Stimulated activated CD4-positive, alpha-beta T cell treated with anti-CD3 and anti-CD28 coated beads, Interleukin-15, amount 100 ng/mL, for 1 hour (primary cell): ENCODE data around the gene MAU2.

Source experiments
- DNase-seq, 2 donors: peaks; one replicate each; pipeline ENCODE4 v3.0.0-alpha.2; 2020; ENCODE audit warnings: low read depth in 1 of 2, low spot score in 1 of 2

The MAU2 gene

DNA sequence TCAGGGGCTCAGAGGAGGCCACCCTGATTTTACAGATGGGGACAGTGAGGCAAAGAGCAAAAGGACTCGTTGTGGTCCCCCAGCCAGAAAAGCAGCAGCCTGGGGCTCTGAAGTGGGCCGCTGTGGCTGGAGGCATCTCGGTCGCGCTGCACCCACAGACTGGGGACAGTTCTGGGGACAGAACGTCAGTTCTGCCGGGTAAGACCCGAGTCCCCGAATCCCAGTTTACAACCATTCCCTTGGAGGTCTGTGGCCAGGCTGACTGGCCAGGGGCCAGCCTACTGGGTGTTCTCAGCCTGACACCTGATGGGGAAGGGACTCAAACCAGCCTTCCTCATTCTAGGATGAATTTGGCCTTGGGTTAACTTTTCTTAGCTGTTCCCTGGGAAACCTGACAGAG is 14.4 kb upstream of the MAU2 start:
- DNase-seq: no peak

DNA sequence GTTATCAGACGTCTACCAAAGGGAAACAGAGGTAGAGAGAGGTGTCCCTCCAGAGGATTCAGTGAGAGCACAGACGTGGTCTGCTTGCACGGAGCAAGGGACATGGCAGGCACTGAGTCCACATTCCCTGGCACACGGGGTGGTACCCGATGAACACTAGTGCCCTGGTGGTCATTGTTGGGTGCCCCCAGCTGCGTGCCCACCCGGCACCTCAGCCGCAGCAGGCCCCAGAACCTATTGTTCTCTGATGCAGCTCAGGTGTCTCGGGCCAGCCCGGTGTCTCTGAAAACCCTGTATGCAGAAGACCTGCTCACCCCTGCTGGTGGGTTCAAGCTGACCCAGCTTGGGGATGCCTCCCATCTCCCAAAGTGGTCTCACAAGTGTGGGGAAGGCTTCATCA is 12.3 kb upstream of the MAU2 start:
- no peak for DNase-seq

DNA sequence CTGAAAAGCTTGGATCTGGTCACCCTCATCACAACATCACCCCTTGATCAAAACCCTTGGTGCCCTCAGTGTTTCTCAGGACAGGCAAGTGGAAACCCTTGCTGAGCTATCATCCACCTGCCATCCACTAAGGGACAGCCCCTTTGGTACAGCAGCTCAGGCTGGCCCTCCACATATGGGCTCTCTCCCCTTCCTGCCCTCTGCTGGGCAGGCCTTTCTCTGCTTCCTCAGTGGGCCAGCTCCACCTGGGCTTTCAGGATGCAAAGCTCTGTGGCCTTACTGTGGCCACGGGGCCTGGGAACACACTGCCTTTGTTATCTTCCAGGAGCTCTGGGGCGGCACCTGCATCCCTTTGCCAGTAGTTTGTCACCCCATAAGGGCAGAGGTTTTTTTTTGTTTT is 5.2 kb upstream of the MAU2 start:
- DNase-seq: no peak

DNA sequence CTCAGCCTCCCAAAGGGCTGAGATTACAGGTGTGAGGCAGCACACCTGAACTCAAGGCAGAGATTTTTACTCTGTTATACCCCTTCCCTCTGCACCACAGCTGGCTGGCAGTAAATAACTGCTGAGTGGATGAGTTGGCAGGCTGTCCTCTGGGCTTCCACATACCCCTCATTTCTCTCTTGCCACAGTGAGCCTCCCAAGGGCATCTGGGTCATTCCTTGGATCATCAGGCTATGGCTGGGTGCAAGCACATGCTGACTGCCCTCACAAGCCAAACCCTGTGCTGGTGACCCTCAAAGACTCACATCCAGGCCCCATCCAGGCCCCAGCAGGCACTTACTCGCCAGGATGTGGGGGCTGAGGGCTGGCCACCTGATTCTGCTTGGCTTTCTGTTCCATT is 4.5 kb upstream of the MAU2 start:
- no peak for DNase-seq

DNA sequence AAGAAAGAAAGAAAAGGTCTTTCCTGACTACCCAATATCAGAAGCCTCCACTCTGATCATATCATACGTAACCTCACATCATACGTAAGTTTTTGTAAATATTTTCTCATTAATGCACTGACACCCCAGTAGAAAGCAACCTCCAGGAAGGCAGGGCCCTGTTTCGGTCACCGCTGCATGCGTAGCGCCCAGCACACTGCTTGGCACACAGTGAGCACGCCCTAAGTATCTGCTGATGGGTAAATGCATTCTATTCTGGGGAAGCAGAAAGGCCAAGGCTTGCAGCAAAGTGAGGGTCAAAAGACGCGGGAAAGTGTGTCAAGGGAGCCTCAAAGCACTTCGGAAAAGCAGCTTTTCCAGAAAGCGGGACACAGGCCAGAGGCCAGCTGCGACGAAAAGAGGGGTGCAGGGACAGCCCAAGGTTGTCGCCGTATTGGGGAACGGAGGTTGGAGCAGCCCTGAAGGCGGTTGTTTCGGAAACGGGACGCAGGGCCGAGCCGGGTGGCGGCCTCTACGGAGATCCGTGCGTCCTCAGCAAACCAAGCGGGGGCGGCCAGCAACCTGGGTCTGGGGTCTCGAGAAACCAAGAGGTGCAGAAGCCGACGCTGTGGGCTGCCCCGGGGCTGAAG is 783 bp upstream of the MAU2 start:
- no peak for DNase-seq

DNA sequence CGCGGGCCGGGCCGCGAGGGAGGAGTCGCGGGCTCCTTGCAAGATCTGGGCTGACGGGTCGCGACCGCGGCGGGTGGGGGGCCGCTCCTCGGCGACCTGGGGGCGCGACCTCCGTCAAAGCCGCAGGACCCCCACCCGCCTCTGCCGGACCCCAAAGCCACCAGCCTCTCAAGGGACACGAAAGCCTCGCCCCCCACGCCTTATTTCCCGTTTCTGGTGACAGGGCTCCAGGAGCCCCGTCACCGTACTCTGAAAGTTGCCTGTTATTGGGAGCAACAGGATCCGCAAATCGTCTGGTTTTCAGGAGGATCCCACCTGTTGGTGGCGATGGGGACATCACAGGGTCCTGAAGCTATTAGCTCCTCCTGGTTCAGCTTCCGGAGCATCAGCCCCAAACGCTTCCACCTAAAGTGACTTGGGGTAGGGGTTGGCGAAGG is 530 bp downstream of the MAU2 start:
- no peak for DNase-seq

DNA sequence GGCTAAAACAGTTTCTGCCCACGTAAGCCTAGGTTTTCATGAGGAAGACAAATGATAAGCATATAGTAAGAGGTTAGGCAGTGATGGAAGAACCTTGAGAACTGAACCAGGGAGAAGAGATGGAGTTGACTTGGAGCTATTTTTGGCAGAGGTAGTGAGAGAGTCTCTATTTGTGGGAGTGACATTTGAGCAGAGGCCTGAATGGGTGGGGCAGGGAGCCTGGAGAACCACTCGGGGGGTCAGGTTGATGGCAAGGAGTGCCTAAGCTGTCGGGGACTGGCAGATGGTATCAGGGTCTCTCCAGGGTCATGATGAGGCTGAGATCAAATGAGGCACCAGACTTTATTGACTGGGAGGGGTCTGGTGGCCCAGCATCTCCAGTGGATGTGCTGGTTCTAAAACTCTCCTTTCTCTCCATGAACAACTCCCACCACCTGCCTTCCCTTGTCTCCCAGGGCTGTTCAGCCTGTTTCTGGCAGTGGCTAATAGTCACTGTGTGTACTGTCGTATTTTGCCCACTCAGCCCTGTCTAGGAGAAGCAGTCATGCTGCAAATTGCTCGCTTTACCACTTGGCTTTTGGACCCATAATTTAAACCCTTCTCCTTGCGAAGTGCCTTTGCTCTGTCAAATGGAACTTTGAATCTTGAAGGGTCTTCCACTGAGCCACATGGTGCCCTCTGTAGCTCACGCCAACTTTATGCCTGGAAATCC is 3.6 kb downstream of the MAU2 start:
- no peak for DNase-seq

DNA sequence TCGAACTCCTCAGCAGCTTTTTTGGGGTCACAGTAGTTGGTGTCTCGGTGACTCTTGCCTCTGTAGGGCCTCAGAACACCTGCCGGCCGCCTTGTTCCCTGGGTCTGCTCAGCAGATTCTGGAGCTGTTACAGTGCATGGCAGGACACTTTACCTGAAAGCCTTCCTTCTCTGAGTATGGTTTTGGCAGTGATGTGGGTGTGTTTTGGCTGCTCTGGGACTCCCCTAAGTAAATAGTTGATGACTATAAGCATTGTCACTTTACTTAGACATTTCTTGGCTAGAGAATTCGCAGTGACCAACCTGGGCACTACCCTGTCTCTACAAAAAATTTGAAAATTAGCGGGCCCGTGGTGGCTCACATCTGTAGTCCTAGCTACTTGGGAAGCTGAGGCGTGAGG is 7.0 kb downstream of the MAU2 start:
- no peak for DNase-seq

DNA sequence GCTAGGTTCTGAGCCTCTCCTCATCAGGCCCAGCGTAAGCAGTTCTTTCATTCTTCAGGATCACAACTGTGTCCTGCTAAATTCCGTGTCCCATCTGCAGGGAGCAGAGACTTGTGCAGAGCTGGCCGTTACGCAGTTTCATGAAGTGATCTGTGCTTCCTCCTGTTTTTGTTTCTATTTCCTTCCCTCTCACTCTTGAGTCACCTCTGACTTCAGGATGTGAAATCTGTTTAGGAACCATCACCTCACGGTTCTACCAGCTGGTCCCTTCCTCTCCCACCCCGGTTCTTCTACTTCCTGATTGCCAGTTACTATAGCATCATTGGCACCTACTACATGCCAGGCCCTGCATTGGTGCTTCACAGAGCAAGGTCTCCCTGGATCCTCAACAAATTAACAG is 8.5 kb downstream of the MAU2 start:
- DNase-seq: no peak

DNA sequence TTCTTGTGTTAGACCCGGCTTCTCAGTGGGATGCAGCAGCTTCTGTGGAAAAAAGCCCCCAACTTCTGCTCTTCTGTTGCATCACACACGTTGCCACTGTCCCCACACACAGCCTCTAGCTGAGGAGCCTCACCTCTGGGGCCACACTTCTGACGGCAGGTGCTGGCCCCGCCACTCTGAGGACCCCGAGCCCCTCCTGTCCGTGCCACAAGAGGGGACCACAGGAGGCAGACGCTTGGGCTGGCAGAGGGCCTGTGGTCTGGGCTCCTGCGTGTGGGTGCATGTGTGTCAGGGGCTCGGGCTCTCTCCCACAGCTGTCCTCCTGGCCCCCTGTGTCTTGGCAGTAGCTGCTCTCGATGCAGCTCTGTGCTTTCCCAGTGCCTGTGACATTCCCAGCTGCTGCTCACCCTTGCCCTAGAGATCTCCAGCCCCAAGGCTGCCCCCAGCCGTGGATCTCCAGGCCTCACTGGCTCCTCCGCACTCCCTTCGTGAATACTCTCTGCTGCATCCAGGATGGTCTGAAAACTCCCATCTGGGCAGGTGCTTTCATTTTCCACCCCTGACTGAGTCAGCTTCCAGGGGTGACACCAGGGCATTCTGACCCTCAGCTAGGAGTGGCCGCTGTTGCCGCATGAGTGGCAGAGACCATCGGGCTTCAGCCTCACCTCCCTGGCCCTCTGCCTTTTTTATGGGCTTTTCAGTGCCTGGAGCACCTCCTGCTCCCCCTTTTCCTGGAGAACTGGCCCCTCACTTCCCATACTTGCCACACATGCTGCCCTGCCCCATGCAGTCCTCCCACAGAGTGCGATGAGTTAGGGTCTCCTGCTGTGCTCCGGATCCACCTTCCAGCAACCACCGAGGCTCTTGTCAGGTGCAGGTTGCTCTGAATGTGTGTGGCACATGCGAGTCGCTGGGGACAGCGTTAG is 13.7 kb downstream of the MAU2 start:
- no peak for DNase-seq

DNA sequence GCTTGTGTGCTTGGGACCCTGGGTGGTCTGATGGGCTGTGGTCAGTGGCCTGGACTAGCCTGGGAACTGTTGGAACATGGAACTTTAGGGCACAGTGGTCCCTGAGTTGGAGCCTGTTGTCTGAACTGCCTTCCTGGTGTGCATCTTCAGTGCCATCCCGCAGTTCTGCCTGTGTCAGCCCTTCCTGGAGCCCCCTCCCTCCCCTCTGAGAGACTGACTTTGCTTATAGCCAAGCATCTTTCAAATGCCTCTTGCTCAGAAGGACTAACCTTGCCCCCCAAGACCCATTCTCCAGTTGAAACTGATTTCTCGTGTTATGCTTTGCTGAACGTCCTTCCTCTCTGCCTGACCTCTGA is 14.3 kb downstream of the MAU2 start:
- DNase-seq: no peak

DNA sequence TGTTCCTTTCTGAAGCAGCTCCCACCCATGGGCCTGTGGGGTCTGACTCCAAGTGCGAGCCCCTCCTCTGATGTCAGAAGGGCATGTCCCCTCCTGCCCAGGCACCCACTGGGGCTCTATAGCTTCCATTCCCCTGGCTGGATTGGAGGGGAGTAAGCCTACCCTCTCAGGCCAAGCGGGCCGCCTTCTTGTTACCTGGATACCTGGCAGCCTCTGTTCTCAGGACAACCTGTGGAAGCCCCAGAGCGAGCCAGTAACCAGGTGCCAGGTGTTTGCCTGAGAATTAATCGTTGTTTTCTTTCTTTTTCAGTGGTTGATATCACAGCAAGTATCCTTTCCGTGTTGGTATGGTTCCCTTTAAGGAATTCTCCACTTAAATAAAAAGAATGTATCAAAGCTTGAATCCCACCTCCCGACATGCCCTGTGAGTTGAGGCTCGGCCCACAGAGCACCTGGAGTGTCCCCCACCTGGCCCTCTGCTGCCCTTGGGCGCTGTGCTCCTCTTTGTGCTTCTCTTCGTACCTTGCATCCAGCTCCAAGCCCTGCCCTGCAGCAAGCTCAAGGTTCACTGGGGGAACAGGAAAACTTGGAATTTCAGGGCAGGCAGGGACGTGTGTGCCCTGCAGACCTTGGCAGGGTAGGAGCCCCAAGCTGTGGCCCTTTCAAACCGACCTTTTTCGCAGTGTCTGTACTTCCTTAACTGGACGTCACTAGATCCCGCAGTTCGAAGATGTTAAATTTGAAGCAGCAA is 15.0 kb downstream of the MAU2 start:
- DNase-seq: no peak

DNA sequence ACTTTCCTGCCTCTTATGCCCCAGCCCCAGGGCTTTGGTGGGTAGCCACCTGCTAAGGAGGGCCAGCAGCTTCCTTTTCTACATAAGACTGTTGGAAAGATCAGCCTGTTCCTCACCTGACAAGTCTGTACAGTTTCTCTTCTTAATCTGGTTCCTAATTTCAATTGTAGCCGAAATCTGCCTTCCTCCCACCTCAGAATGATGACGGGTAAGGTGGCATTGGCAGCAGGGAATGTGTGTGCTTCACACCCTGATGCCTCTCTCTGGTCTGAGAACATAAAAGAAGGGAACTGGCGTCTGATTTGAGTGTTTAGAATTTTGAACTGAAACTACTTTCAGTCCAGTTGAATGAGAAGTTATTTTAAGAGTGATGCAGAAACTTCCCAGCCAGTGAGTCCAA is 16.0 kb downstream of the MAU2 start:
- DNase-seq: no peak

DNA sequence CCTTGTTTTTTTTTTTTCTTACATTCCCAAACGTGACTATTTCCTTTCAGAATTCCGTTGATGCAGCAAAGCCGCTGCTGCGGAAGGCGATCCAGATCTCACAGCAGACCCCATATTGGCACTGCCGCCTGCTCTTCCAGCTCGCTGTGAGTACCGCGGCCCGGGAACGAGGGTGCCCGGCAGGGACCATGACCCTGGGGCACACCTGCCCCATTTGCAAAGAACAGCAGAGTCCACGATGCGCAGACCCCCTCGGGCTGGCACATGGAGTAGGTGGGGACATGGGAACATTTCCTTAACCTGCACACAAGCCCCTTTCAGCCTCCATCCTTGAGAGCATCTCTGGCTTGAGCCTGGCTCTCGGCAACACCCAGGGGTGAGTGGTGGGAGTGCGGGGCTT is 16.5 kb downstream of the MAU2 start:
- DNase-seq: no peak

DNA sequence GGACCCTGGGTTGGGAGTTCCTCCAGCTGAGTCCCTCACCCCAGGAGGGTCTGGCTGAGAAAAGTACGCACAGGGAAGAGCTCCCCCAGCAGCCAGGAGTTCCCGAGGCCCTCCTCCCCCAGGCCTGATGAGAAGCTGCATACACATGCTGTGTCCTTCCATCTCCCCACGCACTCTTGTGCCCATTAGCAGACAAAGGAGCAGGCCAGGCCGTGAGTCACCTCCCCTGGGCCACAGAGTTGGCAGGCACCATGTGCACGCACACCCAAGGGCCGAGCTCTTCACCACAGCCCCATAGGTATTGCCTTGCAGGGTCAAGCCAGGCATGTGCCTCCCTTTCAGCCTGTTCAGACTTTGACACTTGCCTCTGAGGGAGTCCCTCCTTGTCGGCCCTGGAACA is 17.5 kb downstream of the MAU2 start:
- no peak for DNase-seq

DNA sequence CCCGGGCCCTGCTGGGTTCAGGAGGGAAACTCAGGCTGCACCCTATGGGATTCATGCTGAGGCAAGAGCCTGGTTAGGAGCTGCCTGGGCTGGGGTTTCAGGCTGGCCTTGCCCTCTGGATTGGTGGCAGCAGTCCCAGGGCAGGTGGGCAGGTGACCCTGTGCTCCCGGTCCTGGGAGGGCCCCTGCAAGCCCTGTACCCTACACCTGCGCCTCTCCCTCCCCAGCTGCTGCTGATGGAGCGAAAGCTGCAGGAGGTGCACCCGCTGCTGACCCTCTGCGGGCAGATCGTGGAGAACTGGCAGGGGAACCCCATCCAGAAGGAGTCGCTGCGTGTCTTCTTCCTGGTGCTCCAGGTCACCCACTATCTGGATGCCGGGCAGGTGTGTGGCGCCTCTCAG is 20.4 kb downstream of the MAU2 start:
- no peak for DNase-seq

DNA sequence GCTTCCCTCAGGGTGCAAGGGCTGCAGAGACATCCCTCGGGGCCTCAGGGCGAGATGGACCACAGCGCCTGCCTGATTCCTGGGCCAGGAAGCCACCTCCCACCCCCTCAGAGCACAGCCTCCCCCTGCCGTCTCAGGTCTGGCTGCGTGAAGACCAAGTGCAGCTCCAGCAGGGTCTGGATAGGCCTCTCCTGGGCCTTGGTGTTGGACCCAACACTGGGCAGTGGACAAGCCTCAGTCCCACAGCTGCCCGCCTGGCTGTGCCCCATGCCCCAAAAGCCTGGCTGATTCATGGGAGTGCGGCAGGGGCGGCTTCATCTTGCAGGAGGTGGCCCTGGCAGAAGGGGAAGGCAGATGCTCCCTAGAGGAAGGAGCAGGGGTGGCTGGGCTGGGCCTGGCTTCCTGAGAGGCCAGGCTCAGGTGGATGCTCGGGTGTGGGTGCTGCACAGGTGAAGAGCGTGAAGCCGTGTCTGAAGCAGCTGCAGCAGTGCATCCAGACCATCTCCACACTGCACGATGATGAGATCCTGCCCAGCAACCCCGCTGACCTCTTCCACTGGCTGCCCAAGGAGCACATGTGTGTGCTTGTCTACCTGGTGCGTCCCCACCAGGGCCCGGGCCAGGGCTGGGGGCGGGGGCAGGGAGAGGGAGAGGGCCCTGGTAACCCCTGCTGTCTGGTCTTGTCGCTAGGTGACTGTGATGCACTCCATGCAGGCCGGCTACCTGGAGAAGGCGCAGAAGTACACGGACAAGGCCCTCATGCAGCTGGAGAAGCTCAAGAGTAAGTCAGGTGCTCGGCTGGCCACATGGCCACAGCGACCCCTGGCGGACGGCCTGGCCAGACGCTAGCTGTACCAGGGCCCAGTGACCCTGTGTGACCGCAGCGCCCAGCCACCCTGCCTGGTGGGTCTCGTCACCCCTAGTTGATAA is 21.7 kb downstream of the MAU2 start:
- no peak for DNase-seq

DNA sequence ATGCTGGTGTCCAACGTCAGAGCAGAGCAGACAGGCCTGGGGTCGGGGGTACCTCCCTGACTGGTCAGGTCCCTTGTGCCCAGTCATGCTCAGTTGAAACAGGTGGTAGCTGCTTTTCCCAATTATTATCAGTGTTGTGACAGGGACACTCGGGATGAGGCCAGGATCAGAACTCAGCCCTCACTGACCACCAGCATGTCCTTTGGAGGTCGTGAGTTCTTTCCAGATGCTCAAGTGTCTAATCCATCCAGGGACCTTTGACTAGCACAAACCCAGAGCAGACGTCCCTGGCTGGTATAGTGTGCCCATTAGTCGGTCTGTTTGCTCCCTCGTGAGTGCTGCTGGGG is 22.4 kb downstream of the MAU2 start:
- DNase-seq: no peak

DNA sequence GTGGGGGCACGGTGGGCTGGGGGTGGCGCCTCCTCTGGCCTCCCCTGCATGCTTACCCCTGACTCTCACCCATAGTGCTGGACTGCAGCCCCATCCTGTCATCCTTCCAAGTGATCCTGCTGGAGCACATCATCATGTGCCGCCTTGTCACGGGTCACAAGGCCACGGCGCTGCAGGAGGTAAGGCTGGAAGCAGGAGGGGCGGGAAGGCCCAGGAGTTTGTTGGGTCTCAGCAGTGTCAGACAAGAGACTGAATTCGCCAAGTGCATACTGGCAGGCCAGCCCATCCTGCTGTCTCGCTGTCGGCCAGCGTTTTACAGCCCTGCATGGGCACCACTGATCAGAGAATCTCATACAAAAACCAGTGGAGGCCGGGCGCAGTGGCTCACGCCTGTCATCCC is 23.1 kb downstream of the MAU2 start:
- DNase-seq: no peak

DNA sequence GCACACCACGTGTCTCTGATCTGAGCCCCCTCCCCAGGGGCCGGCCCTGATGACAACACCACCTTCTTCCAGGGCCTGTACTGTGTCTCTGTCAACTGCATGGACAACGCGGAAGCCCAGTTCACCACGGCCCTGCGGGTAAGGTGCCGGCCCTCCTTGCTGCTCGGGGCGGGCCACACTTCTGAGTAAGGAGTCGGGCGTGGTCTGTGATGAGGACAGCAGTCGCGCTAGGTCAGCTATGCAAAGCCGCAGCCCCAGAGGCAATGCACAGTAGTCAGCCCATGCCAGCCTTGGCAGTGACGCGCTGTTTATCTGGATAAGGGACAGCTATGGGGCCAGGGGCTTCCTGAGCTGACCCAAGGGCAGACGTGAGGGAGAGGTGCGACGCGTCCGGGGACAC is 24.6 kb downstream of the MAU2 start:
- DNase-seq: no peak

DNA sequence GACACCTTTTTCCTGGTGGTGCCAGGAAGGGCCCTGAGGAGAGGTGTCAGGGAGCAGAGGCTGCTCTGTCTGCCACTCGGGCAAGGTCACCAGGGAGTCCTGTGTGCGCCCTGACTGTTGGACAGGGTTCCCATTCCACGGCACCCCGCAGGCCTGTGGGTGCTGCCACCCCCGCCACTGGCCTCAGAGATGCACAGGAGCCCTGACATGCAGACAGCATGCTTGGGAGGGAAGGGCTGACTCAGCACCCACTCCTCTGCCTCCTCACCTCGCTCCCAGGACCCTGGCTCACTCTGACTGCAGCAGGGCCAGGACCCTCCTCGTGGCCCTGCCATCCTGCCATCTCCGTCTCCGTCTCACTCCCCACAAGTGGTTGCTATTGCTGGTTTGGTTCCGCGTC is 25.3 kb downstream of the MAU2 start:
- no peak for DNase-seq
